Mesendoderm (in vitro differentiated cells): ENCODE results near the gene CPNE4.

ENCODE experiments used
- DNase-seq: peaks from one replicate; pipeline ENCODE4 v3.0.0; 2013
- H2AK5ac ChIP-seq: 2 replicates; pipeline ENCODE4 v1.6.1; 2013; ENCODE audit warnings: low read length, inconsistent platforms
- H2BK120ac ChIP-seq: 2 replicates; pipeline ENCODE4 v1.6.1; 2013; ENCODE audit warnings: low read depth, mild to moderate bottlenecking, low read length, moderate library complexity, mixed read lengths
- H2BK15ac ChIP-seq: replicated peaks from 2 replicates; pipeline ENCODE4 v1.6.1; 2013; ENCODE audit warnings: low read depth, mild to moderate bottlenecking, moderate library complexity
- H2BK5ac ChIP-seq: 2 replicates; pipeline ENCODE4 v1.6.1; 2013; ENCODE audit warnings: low read length, inconsistent platforms
- H3K18ac ChIP-seq: 2 replicates; pipeline ENCODE4 v1.6.1; 2013; ENCODE audit warnings: mild to moderate bottlenecking, low read length, mixed read lengths
- H3K23ac ChIP-seq: one replicate; pipeline ENCODE4 v1.6.1; 2013; ENCODE audit warnings: low read length
- H3K27ac ChIP-seq: 2 replicates; pipeline ENCODE4 v1.5.1; 2013; ENCODE audit warnings: low read depth, mild to moderate bottlenecking, inconsistent platforms, low read length, moderate library complexity
- H3K27me3 ChIP-seq: 2 replicates; pipeline ENCODE4 v1.6.1; 2013; ENCODE audit warnings: low read length, control low read depth, mild to moderate bottlenecking, inconsistent platforms; ENCODE audit not compliant: insufficient read depth, poor library complexity
- H3K36me3 ChIP-seq: 2 replicates; pipeline ENCODE4 v1.6.1; 2013; ENCODE audit warnings: low read length, inconsistent platforms; ENCODE audit not compliant: control insufficient read depth, insufficient read depth
- H3K4ac ChIP-seq: one replicate; pipeline ENCODE4 v1.6.1; 2013; ENCODE audit warnings: low read depth, mild to moderate bottlenecking, low read length, moderate library complexity
- H3K4me1 ChIP-seq: 2 replicates; pipeline ENCODE4 v1.6.1; 2013; ENCODE audit warnings: low read depth, low read length, inconsistent platforms; ENCODE audit not compliant: control insufficient read depth
- H3K4me2 ChIP-seq: 2 replicates; pipeline ENCODE4 v1.6.1; 2013; ENCODE audit warnings: low read length
- H3K4me3 ChIP-seq: 2 replicates; pipeline ENCODE4 v1.5.1; 2013; ENCODE audit warnings: mild to moderate bottlenecking, low read length
- H3K56ac ChIP-seq: one replicate; pipeline ENCODE4 v1.6.1; 2013; ENCODE audit warnings: low read length
- H3K79me1 ChIP-seq: 2 replicates; pipeline ENCODE4 v1.6.1; 2013; ENCODE audit warnings: low read length, inconsistent platforms
- H3K79me2 ChIP-seq: 2 replicates; pipeline ENCODE4 v1.6.1; 2013; ENCODE audit warnings: mild to moderate bottlenecking, low read length; ENCODE audit not compliant: control insufficient read depth, insufficient read depth
- H3K9ac ChIP-seq: 2 replicates; pipeline ENCODE4 v1.6.1; 2013; ENCODE audit warnings: low read length, inconsistent platforms
- H4K5ac ChIP-seq: one replicate; pipeline ENCODE4 v1.6.1; 2013; ENCODE audit warnings: low read length
- H4K8ac ChIP-seq: one replicate; pipeline ENCODE4 v1.6.1; 2013; ENCODE audit warnings: low read depth, mild to moderate bottlenecking, control low read depth, low read length, moderate library complexity
- WGBS: extraction: QIAGEN DNeasy Blood & Tissue Kit; methylation state at CpG from one replicate; pipeline ENCODE4 v1.1.7; 2013; ENCODE audit warnings: low lambda C conversion rate, missing lambda C conversion rate; ENCODE audit not compliant: insufficient coverage; ENCODE audit errors: extremely low coverage; 5-methylcytosine and 5-hydroxymethylcytosine counted together

CPNE4 gene

DNA sequence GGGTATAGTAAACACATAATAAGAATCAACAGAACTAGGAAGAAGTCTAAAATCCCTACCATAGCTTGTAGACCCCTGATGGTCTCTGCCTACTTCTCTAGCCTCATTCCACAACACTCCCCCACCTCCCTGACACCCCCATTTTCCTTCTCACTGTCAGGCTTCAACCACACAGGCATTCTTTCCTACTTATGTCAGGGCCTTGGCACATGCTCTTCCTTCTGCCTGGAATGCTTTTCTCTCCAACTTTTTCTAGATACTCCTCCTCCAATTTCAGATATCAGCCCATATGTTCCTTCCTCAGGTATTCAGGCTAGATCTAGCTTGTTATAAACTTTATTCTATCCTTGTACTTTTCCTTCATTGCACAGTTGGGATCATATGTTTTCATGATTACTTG lies 426.1 kb downstream of the CPNE4 start:
- H2BK120ac ChIP-seq, result no peak overlapping the region
- H2BK15ac ChIP-seq, result no peak overlapping the region
- no peak overlapping the region for H3K18ac ChIP-seq
- H4K8ac ChIP-seq, result no peak overlapping the region
- H2AK5ac ChIP-seq, result no peak overlapping the region
- H3K79me2 ChIP-seq, result no peaks in the 10 kb centered on the region
- H3K27me3 ChIP-seq, result no peaks in the 10 kb centered on the region
- no peak overlapping the region for H2BK5ac ChIP-seq
- no peaks in the 10 kb centered on the region for H3K36me3 ChIP-seq
- no peaks in the 10 kb centered on the region for H3K79me1 ChIP-seq
- no peak overlapping the region for H3K4me3 ChIP-seq
- peak; percentile 19 for DNase-seq
- H3K56ac ChIP-seq, result no peak overlapping the region
- H3K27ac ChIP-seq, result no peak overlapping the region
- H3K4me2 ChIP-seq, result no peak overlapping the region
- no peak overlapping the region for H3K9ac ChIP-seq
- no peak overlapping the region for H4K5ac ChIP-seq
- no peaks in the 10 kb centered on the region for H3K4me1 ChIP-seq
- H3K4ac ChIP-seq, result no peak overlapping the region
- H3K23ac ChIP-seq, result no peak overlapping the region

DNA sequence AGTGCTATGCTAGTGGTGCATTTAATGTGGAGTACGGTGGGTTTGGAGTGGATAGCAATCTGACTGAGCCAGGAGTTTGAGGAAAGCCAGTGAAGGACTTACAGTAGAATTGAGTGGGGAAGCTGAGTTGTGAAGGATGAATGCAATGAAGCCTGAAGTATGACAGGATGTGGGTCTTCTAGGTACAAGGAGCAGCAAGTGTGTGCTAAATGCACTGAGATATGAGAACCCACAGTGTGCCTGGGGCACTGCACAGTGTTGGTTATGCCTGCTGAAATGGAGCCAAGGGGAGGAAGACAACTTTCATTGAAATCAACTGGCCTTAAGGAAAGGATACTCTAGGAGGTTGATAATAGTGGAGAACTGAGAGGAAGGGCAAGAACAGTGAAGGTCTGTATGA lies 426.5 kb downstream of the CPNE4 start:
- H3K56ac ChIP-seq, result no peak overlapping the region
- no peak overlapping the region for H4K5ac ChIP-seq
- no peak overlapping the region for H3K23ac ChIP-seq
- no peak overlapping the region for H3K18ac ChIP-seq
- H2AK5ac ChIP-seq, result no peak overlapping the region
- H3K4me3 ChIP-seq, result no peak overlapping the region
- no peaks in the 10 kb centered on the region for H3K36me3 ChIP-seq
- no CpG with 5 or more reads among the region's 1 CpG for WGBS
- no peak overlapping the region for H3K27ac ChIP-seq
- H2BK120ac ChIP-seq, result no peak overlapping the region
- no peak overlapping the region for H4K8ac ChIP-seq
- no peak overlapping the region for H3K4me2 ChIP-seq
- no peak overlapping the region for H2BK5ac ChIP-seq
- no peak for DNase-seq
- H2BK15ac ChIP-seq, result no peak overlapping the region
- H3K4me1 ChIP-seq, result no peaks in the 10 kb centered on the region
- H3K4ac ChIP-seq, result no peak overlapping the region
- H3K79me1 ChIP-seq, result no peaks in the 10 kb centered on the region
- H3K9ac ChIP-seq, result no peak overlapping the region
- no peaks in the 10 kb centered on the region for H3K27me3 ChIP-seq
- no peaks in the 10 kb centered on the region for H3K79me2 ChIP-seq

DNA sequence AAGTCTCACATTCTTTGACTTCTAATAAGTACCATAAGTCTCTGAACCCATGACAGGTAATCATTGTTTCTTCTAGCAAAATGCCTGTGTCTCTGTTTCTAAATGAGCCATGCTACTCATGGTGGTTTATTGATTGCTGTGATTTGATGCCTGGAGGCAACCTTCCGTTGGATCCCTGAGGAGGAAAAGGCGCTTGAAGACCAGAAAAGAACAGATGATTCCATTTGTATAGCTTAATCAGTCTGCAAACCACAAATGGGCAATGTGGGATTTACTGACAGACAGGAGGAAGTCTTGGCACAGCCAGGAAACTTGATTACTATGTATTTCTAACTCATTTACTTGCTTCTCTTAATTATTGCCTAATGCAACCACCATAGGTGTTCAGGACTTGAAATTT lies 428.9 kb downstream of the CPNE4 start:
- no peak for DNase-seq
- H2AK5ac ChIP-seq, result no peak overlapping the region
- H4K8ac ChIP-seq, result no peak overlapping the region
- H4K5ac ChIP-seq, result no peak overlapping the region
- H3K23ac ChIP-seq, result no peak overlapping the region
- no peaks in the 10 kb centered on the region for H3K79me1 ChIP-seq
- H3K79me2 ChIP-seq, result no peaks in the 10 kb centered on the region
- H3K27me3 ChIP-seq, result no peaks in the 10 kb centered on the region
- H3K27ac ChIP-seq, result no peak overlapping the region
- H3K9ac ChIP-seq, result no peak overlapping the region
- H3K4ac ChIP-seq, result no peak overlapping the region
- H3K18ac ChIP-seq, result no peak overlapping the region
- H3K4me2 ChIP-seq, result no peak overlapping the region
- H3K4me1 ChIP-seq, result no peaks in the 10 kb centered on the region
- H3K56ac ChIP-seq, result no peak overlapping the region
- H3K36me3 ChIP-seq, result no peaks in the 10 kb centered on the region
- H2BK15ac ChIP-seq, result no peak overlapping the region
- no peak overlapping the region for H2BK5ac ChIP-seq
- H2BK120ac ChIP-seq, result no peak overlapping the region
- WGBS, result no CpG with 5 or more reads among the region's 2 CpGs
- no peak overlapping the region for H3K4me3 ChIP-seq

DNA sequence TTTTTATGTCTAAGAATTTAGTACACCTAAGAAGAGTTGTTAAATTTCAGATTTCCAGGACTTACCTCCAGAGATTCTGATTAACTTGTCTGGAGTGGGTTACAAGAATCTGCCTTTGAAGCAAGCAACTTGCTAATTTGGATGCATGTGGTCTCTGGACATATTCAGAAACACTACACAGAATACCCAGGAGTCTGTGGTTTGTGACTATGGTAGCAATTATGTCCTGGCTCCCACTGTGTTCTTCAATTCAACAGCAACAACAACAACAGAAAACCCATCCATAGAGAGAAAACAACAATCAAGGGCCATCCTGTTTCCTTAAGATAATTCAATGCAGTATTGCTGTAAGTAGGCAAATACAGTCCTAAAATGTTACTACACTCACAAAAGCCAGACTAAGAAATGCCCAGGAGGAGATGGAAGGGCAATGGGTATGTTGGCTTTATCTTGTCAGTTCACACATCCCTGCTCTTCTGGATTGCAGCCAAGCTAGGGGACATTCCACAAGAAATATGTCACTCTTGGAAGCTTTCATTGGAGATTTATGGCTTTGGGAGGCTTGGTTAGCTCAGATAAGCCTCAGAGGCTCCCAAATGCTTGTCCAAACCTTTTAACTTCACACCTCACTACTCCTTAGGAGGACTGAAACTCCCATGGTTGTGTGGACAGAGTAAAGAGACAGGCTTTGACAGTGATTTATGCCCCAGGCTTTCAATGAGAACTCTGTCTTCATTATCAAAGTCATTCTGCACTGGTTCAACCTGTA lies 432.6 kb downstream of the CPNE4 start:
- no peak overlapping the region for H3K9ac ChIP-seq

DNA sequence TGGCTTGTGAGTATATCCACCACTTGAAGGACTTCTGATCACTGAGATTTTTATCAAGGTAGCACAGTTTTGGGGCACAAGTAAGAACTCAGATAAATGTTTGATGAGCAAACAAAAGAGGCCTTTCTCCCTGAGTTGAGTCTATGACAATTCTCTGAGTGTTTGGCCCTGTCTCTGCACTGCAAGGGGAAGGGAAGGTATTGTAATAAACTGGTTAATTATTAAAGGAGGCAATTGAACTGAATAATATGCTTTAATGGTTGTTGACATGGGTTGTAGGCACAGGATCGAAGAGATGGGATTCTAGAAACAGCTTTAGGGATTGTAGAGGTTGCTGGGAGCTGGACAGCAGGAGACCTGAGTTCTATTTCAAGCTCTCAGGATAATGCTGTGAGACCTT lies 437.0 kb downstream of the CPNE4 start:
- Histone ChIP-seq H2BK5ac (no peak overlapping the region), H3K9ac (no peak overlapping the region), H3K4me1 (no peaks in the 10 kb centered on the region), H3K4me3 (no peak overlapping the region), H2AK5ac (no peak overlapping the region), H3K4ac (no peak overlapping the region), H3K56ac (no peak overlapping the region), H3K36me3 (no peaks in the 10 kb centered on the region), H4K5ac (no peak overlapping the region), H2BK15ac (no peak overlapping the region), H3K79me1 (no peaks in the 10 kb centered on the region), H3K27me3 (no peaks in the 10 kb centered on the region), H3K18ac (no peak overlapping the region), H4K8ac (no peak overlapping the region), H3K79me2 (no peaks in the 10 kb centered on the region), H3K23ac (no peak overlapping the region), H2BK120ac (no peak overlapping the region), H3K4me2 (no peak overlapping the region), H3K27ac (no peak overlapping the region)
- no CpG with 5 or more reads among the region's 1 CpG for WGBS
- no peak for DNase-seq

More for the DNA sequence above, 432.6 kb downstream of the CPNE4 start:
- Histone ChIP-seq H3K36me3 (no peaks in the 10 kb centered on the region), H3K79me1 (no peaks in the 10 kb centered on the region), H2AK5ac (no peak overlapping the region), H3K4me2 (no peak overlapping the region), H4K8ac (no peak overlapping the region), H3K18ac (peak overlapping the region; percentile 39), H3K56ac (no peak overlapping the region), H3K27ac (no peak overlapping the region), H2BK120ac (no peak overlapping the region), H3K23ac (no peak overlapping the region), H2BK15ac (no peak overlapping the region), H3K27me3 (no peaks in the 10 kb centered on the region), H3K79me2 (no peaks in the 10 kb centered on the region), H3K4ac (no peak overlapping the region), H3K4me3 (no peak overlapping the region), H4K5ac (no peak overlapping the region), H3K4me1 (no peaks in the 10 kb centered on the region), H2BK5ac (no peak overlapping the region)
- peak; percentile 91 for DNase-seq

DNA sequence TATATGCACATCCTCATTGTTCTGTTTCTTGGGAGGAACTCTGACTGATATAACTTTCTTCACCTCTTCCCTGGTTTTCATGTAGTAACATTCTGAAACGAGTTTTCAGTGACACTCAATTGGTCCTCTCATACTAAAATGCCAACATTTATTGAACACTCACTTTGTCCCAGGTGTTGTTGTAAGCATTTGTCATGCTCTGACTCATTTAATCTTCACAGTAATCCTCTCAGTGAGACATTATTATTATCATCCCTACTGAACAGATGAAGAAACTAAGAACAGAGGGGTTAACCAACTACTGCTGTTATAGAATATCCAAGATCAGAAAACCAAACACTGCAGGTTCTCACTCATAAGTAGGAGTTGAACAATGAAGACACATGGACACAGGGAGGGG lies 437.9 kb downstream of the CPNE4 start:
- no peak for DNase-seq
- no peak overlapping the region for H2AK5ac ChIP-seq
- H3K79me2 ChIP-seq, result no peaks in the 10 kb centered on the region
- H3K27me3 ChIP-seq, result no peaks in the 10 kb centered on the region
- H2BK120ac ChIP-seq, result no peak overlapping the region
- no peak overlapping the region for H4K5ac ChIP-seq
- no peak overlapping the region for H2BK15ac ChIP-seq
- H3K18ac ChIP-seq, result no peak overlapping the region
- H3K4ac ChIP-seq, result no peak overlapping the region
- H3K4me2 ChIP-seq, result no peak overlapping the region
- no peak overlapping the region for H3K27ac ChIP-seq
- H3K4me3 ChIP-seq, result no peak overlapping the region
- H3K79me1 ChIP-seq, result no peaks in the 10 kb centered on the region
- H2BK5ac ChIP-seq, result no peak overlapping the region
- no peaks in the 10 kb centered on the region for H3K36me3 ChIP-seq
- H3K56ac ChIP-seq, result no peak overlapping the region
- no peaks in the 10 kb centered on the region for H3K4me1 ChIP-seq
- H4K8ac ChIP-seq, result no peak overlapping the region
- H3K23ac ChIP-seq, result no peak overlapping the region
- H3K9ac ChIP-seq, result no peak overlapping the region
- no CpG with 5 or more reads among the region's 1 CpG for WGBS
